CD4-positive, CD25-positive, alpha-beta regulatory T cell (primary cell): Measurements from ENCODE around the gene GOLM1. TPM values are rescaled to one million over a fixed set of nuclear protein-coding genes. Genes with fewer than 3 reads are reported as not detected.

ENCODE experiments used
- ATAC-seq, 2 donors: fragments of 150-1000 bp; cut with Tn5 transposase; one replicate each; pipeline ENCODE4 v1.10.0; 2021; ENCODE audit warnings: low read depth in 2 of 2, moderate number of reproducible peaks in 2 of 2, moderate library complexity in 1 of 2
- DNase-seq, 3 donors: peaks; one replicate each; pipeline versions ENCODE4 v3.0.0 to v3.0.0-alpha.2; 2012 to 2022; ENCODE audit warnings: mixed read lengths in 1 of 3
- H3K27ac ChIP-seq: one replicate; pipeline ENCODE4 v1.7.0; 2013; ENCODE audit warnings: mild to moderate bottlenecking, low read length; ENCODE audit not compliant: insufficient read depth, poor library complexity, severe bottlenecking
- H3K27me3 ChIP-seq: one replicate; pipeline ENCODE4 v1.7.0; 2013; ENCODE audit warnings: low read length; ENCODE audit not compliant: control insufficient read depth, insufficient read depth
- H3K36me3 ChIP-seq: one replicate; pipeline ENCODE4 v1.7.0; 2013; ENCODE audit warnings: mild to moderate bottlenecking, low read length, moderate library complexity; ENCODE audit not compliant: control insufficient read depth, insufficient read depth
- H3K4me1 ChIP-seq: 2 replicates; pipeline ENCODE4 v1.7.0; 2013; ENCODE audit warnings: mild to moderate bottlenecking, low read length; ENCODE audit not compliant: insufficient read depth, control insufficient read depth, poor library complexity, severe bottlenecking
- H3K4me3 ChIP-seq: one replicate; pipeline ENCODE4 v1.7.0; 2013; ENCODE audit warnings: low read depth, mild to moderate bottlenecking, low read length, moderate library complexity
- H3K9me3 ChIP-seq, 2 experiments: 1 replicate in 1 of 2; 2 replicates in 1 of 2; pipeline ENCODE4 v1.7.0; 2013; ENCODE audit warnings: low read length in 2 of 2, mild to moderate bottlenecking in 1 of 2, moderate library complexity in 1 of 2; ENCODE audit not compliant: control insufficient read depth in 2 of 2
- H3K27ac Mint-ChIP-seq, 3 donors: one replicate each; pipeline ENCODE4 v1.8.0; 2020 to 2022; ENCODE audit warnings: mild to moderate bottlenecking in 3 of 3, mixed read lengths in 3 of 3, moderate library complexity in 2 of 3
- H3K27me3 Mint-ChIP-seq: one replicate; pipeline ENCODE4 v1.8.0; 2022; ENCODE audit warnings: mild to moderate bottlenecking, mixed read lengths
- H3K36me3 Mint-ChIP-seq: one replicate; pipeline ENCODE4 v1.8.0; 2020; ENCODE audit warnings: mixed read lengths
- H3K4me1 Mint-ChIP-seq, 4 donors: one replicate each; pipeline ENCODE4 v1.8.0; 2020 to 2022; ENCODE audit warnings: mixed read lengths in 4 of 4, mild to moderate bottlenecking in 1 of 4
- H3K4me3 Mint-ChIP-seq, 4 donors: one replicate each; pipeline ENCODE4 v1.8.0; 2020 to 2022; ENCODE audit warnings: mild to moderate bottlenecking in 4 of 4, mixed read lengths in 4 of 4, moderate library complexity in 3 of 4
- H3K9me3 Mint-ChIP-seq, 7 donors: one replicate each; pipeline ENCODE4 v1.8.0; 2020 to 2022; ENCODE audit warnings: mixed read lengths in 7 of 7, mild to moderate bottlenecking in 3 of 7, moderate library complexity in 2 of 7
- polyA plus RNA-seq, 4 donors: library from polyadenylated mRNA; unstranded; fragments of 300-500 nt; fragmentation: Illumina TruSeq; gene quantifications; one replicate each; pipeline ENCODE4 v1.2.3, GENCODE V29; 2021
- total RNA-seq: library from RNA; stranded (reverse); gene quantifications from one replicate; pipeline ENCODE4 v1.2.3, GENCODE V29; 2022

GOLM1 gene
- total and polyA plus RNA-seq, 5 donors from 2014 or later: 0.23 to 0.52 (median 0.41) TPM

DNA sequence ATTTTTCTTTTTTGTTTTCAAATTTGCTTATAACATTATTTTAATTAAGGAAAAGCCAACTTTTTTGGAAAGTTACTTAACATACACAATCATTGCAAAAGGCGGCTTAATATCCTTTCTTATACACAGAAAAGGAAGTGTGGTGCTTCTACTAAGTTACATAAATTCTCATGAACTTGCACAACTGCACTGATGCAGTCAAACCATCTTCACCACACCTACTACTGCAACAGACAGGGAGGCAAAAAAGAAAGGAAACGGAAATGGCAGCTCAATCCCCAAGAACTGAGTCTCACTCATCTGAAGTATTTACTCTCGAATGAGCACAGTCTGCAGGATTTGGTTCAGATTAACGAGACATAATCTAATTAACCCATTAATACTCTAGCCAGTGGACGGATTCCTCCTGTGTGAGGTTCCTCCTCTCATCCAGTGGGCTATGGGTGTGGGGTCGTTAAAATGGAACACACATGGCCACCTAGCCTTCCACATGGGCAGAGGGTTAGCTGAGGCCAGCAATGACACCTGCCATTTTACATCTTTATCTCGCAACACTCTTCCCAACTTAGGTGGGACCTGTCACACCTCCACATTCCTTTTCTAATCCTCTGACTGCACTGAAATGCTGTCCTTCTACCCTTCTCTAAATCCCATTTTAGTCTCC is 30.0 kb downstream of the GOLM1 start:
- H3K27ac Mint-ChIP-seq: no peak overlapping the region
- ATAC-seq: no peak
- no peaks in the 10 kb centered on the region for H3K4me1 Mint-ChIP-seq
- Histone ChIP-seq H3K9me3 (no peaks in the 10 kb centered on the region), H3K4me3 (no peak overlapping the region), H3K27ac (no peak overlapping the region), H3K36me3 (no peaks in the 10 kb centered on the region), H3K4me1 (no peaks in the 10 kb centered on the region), H3K27me3 (no peaks in the 10 kb centered on the region)
- H3K9me3 Mint-ChIP-seq: peaks cover 0 to 1% (median 0%) of the 10 kb centered on the region in 7 donors
- H3K36me3 Mint-ChIP-seq: no peaks in the 10 kb centered on the region
- no peak for DNase-seq
- H3K27me3 Mint-ChIP-seq: peaks cover 4% of the 10 kb centered on the region
- H3K4me3 Mint-ChIP-seq: no peak overlapping the region

DNA sequence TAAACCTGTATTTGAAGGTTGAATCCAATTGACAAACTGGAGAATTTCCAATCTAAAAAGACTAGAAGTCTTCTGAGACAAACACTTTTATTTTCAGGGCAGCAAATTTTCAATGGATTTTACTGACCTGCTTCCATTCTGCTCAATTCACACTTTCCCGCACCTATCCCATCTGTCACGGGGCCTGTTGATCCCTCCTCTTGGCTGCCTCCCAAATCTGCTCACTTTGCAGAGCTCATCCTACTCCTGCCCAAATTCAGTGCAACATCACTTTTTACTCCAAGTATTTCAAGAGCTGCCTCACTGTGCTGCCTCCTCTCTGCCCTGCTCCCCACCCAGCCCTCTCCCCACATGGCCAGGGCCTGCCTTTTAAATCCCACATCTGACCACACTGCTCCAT is 35.1 kb downstream of the GOLM1 start:
- H3K36me3 Mint-ChIP-seq: no peaks in the 10 kb centered on the region
- ATAC-seq (no peak), DNase-seq (no peak)
- Histone ChIP-seq H3K9me3 (no peaks in the 10 kb centered on the region), H3K4me3 (no peak overlapping the region), H3K36me3 (no peaks in the 10 kb centered on the region), H3K4me1 (no peaks in the 10 kb centered on the region), H3K27ac (no peak overlapping the region), H3K27me3 (no peaks in the 10 kb centered on the region)
- H3K4me1 Mint-ChIP-seq: no peaks in the 10 kb centered on the region
- peaks cover 0 to 1% (median 0%) of the 10 kb centered on the region in 7 donors for H3K9me3 Mint-ChIP-seq
- no peak overlapping the region for H3K4me3 Mint-ChIP-seq
- no peak overlapping the region for H3K27ac Mint-ChIP-seq
- H3K27me3 Mint-ChIP-seq: peaks cover 10% of the 10 kb centered on the region

GRCh38 chr9:86062845-86063693 is 36.3 kb downstream of the GOLM1 start:
- no peak overlapping the region for H3K27ac Mint-ChIP-seq
- H3K36me3 ChIP-seq: no peaks in the 10 kb centered on the region
- no peaks in the 10 kb centered on the region for H3K4me1 Mint-ChIP-seq
- ATAC-seq (no peak), DNase-seq (no peak)
- H3K27me3 Mint-ChIP-seq: peaks cover 10% of the 10 kb centered on the region
- H3K4me1 ChIP-seq: no peaks in the 10 kb centered on the region
- no peak overlapping the region for H3K4me3 Mint-ChIP-seq
- no peak overlapping the region for H3K4me3 ChIP-seq
- H3K36me3 Mint-ChIP-seq: no peaks in the 10 kb centered on the region
- H3K27me3 ChIP-seq: no peaks in the 10 kb centered on the region
- H3K9me3 ChIP-seq: no peaks in the 10 kb centered on the region
- peaks cover 0 to 1% (median 0%) of the 10 kb centered on the region in 7 donors for H3K9me3 Mint-ChIP-seq
- H3K27ac ChIP-seq: no peak overlapping the region

DNA sequence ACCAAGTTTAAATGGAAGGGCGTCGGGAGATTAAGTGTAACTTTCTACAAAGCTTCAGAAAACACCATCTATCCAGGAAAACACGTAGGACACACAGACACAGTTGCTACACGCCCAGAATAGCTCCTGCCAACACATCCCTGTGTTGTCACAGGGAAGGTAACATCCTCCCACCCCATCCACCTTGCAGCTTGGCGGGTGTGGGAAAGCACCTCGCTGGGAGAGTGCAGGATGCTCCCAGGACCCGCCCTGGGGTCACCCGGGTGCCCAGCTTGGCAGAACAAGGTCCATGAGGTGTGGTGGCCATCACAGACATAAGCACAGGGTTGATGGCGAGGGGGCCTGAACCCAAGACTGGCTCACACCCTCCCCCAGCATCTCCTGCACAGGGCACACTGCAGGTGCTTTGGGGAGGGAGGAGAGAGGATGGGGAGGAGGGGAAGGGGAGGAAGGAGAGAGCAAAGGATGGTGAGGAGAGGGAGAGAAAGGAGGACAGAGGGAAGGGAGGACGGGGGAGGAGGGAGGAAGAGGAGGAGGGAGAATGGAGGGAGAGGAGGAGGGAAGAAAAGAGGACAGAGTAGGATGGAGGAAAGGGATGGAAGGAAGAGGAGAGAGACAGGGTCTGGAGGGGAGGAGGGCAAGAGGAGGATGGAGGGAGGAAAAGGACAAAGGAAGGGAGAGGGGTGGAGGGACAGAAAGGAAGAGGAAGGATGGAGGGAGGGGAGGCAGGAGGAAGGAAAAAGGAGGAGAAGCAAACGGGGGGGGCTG is 37.2 kb downstream of the GOLM1 start:
- Mint-ChIP-seq H3K4me3 (no peak overlapping the region), H3K9me3 (peaks cover 0 to 1% (median 0%) of the 10 kb centered on the region in 7 donors), H3K27ac (no peak overlapping the region), H3K36me3 (no peaks in the 10 kb centered on the region), H3K27me3 (peaks cover 8% of the 10 kb centered on the region), H3K4me1 (no peaks in the 10 kb centered on the region)
- DNase-seq (no peak), ATAC-seq (no peak)
- no peak overlapping the region for H3K27ac ChIP-seq
- H3K9me3 ChIP-seq: no peaks in the 10 kb centered on the region
- H3K4me1 ChIP-seq: no peaks in the 10 kb centered on the region
- H3K4me3 ChIP-seq: no peak overlapping the region
- no peaks in the 10 kb centered on the region for H3K27me3 ChIP-seq
- no peaks in the 10 kb centered on the region for H3K36me3 ChIP-seq

DNA sequence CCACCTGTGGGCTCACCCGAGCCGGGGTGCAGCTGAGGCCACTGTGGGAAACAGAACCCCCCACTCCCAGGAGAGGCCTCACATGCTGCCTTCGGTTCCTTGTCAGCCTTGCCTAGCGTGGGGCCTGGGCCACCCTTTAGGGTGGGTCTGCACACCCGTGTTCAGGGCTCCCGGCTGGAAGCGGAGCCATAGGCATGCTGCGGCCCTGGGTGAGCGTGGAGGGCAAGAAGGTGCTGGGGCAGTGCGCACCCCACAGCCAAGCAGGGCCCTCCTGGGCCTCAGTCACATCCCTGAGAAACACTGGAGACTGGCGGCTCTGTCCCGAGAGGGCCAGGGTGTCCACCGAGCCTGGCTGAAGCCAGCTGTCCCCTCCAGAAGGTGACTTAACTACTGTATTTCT is 41.9 kb downstream of the GOLM1 start:
- Mint-ChIP-seq H3K27ac (no peak overlapping the region), H3K27me3 (peaks cover 10% of the 10 kb centered on the region), H3K9me3 (peaks cover 0 to 2% (median 0%) of the 10 kb centered on the region in 7 donors), H3K4me1 (no peaks in the 10 kb centered on the region), H3K4me3 (no peak overlapping the region), H3K36me3 (no peaks in the 10 kb centered on the region)
- DNase-seq: no peak
- Histone ChIP-seq H3K27me3 (no peaks in the 10 kb centered on the region), H3K36me3 (no peaks in the 10 kb centered on the region), H3K27ac (no peak overlapping the region), H3K4me1 (no peaks in the 10 kb centered on the region), H3K9me3 (no peaks in the 10 kb centered on the region), H3K4me3 (no peak overlapping the region)
- ATAC-seq: no peak

DNA sequence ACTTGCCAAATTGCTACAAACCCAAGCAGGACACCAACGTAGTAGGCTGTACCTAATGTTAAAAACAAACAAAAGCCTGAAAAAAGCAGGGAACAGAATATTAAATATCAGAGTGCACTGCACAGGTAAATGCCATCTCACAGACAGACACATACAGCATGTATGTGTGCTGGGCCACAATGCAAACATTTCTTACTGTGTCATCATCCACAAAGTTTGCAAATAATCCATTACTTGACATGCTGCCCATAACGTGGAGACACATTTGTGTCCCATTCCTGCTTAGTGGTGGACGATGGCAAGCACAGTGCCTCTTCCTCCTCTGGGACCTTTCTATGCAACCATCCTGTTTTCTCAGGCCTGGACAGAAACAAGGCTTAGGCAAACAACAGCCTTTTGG is 44.7 kb downstream of the GOLM1 start:
- Histone ChIP-seq H3K27me3 (no peaks in the 10 kb centered on the region), H3K4me1 (no peaks in the 10 kb centered on the region), H3K4me3 (no peak overlapping the region), H3K9me3 (no peaks in the 10 kb centered on the region), H3K27ac (no peak overlapping the region), H3K36me3 (no peaks in the 10 kb centered on the region)
- ATAC-seq (no peak), DNase-seq (no peak)
- Mint-ChIP-seq H3K4me1 (no peaks in the 10 kb centered on the region), H3K27ac (no peak overlapping the region), H3K36me3 (no peaks in the 10 kb centered on the region), H3K9me3 (peaks cover 0 to 2% (median 0%) of the 10 kb centered on the region in 7 donors), H3K27me3 (peaks cover 4% of the 10 kb centered on the region), H3K4me3 (no peak overlapping the region)

- ATAC-seq (no peak), DNase-seq (no peak)
- H3K9me3 Mint-ChIP-seq: peaks cover 0 to 3% (median 0%) of the 10 kb centered on the region in 7 donors
- H3K4me3 Mint-ChIP-seq: no peak overlapping the region
- no peak overlapping the region for H3K27ac ChIP-seq
- H3K27ac Mint-ChIP-seq: no peak overlapping the region
- H3K36me3 Mint-ChIP-seq: no peaks in the 10 kb centered on the region
- no peaks in the 10 kb centered on the region for H3K36me3 ChIP-seq
- H3K9me3 ChIP-seq: no peaks in the 10 kb centered on the region
- H3K27me3 ChIP-seq: no peaks in the 10 kb centered on the region
- H3K4me3 ChIP-seq: no peak overlapping the region
- H3K4me1 ChIP-seq: no peaks in the 10 kb centered on the region
- no peaks in the 10 kb centered on the region for H3K4me1 Mint-ChIP-seq
- H3K27me3 Mint-ChIP-seq: peaks cover 4% of the 10 kb centered on the region
These were observed 46.5 kb downstream of the GOLM1 start for GRCh38 chr9:86052556-86053468.
